ENCODE measurements around the gene LUZP1.

- TF ChIP-seq CTCF (IDR thresholded peaks at IDR 0.05): no peak
- TF ChIP-seq, protein P1, sequence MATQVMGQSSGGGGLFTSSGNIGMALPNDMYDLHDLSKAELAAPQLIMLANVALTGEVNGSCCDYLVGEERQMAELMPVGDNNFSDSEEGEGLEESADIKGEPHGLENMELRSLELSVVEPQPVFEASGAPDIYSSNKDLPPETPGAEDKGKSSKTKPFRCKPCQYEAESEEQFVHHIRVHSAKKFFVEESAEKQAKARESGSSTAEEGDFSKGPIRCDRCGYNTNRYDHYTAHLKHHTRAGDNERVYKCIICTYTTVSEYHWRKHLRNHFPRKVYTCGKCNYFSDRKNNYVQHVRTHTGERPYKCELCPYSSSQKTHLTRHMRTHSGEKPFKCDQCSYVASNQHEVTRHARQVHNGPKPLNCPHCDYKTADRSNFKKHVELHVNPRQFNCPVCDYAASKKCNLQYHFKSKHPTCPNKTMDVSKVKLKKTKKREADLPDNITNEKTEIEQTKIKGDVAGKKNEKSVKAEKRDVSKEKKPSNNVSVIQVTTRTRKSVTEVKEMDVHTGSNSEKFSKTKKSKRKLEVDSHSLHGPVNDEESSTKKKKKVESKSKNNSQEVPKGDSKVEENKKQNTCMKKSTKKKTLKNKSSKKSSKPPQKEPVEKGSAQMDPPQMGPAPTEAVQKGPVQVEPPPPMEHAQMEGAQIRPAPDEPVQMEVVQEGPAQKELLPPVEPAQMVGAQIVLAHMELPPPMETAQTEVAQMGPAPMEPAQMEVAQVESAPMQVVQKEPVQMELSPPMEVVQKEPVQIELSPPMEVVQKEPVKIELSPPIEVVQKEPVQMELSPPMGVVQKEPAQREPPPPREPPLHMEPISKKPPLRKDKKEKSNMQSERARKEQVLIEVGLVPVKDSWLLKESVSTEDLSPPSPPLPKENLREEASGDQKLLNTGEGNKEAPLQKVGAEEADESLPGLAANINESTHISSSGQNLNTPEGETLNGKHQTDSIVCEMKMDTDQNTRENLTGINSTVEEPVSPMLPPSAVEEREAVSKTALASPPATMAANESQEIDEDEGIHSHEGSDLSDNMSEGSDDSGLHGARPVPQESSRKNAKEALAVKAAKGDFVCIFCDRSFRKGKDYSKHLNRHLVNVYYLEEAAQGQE (IDR thresholded peaks at IDR 0.05; ENCODE audit: low read depth, low read length): no peak
- no peak for TF ChIP-seq FOXM1 (IDR thresholded peaks at IDR 0.05; ENCODE audit: low read depth)
- no peak for TF ChIP-seq RFX5 (IDR thresholded peaks at IDR 0.05; ENCODE audit: low read length)
- TF ChIP-seq POLR2AphosphoS5 (IDR thresholded peaks at IDR 0.05; ENCODE audit: low read depth, low read length): no peak
- TF ChIP-seq NFIC (IDR thresholded peaks at IDR 0.05; ENCODE audit: borderline replicate concordance): no peak
- TF ChIP-seq FOSL2 (IDR thresholded peaks at IDR 0.05; ENCODE audit: borderline replicate concordance, low read depth): no peak; the same call in 1 of the 2 replicates
These were observed 117.3 kb downstream of the LUZP1 start for GRCh38 chr1:23051290-23051909.
